Progenitor cell of endocrine pancreas (in vitro differentiated cells): ENCODE data around the gene HDLBP. TPM values are rescaled to one million over a fixed set of nuclear protein-coding genes. Genes with fewer than 3 reads are reported as not detected.

ENCODE experiments used
- DNase-seq: peaks from one replicate; pipeline ENCODE4 v3.0.0; 2021; ENCODE audit warnings: low spot score; ENCODE audit not compliant: unreplicated experiment
- H3K27ac Mint-ChIP-seq: 2 replicates; pipeline ENCODE4 v1.8.0; 2021; ENCODE audit warnings: mild to moderate bottlenecking, moderate library complexity, mixed read lengths
- H3K27me3 Mint-ChIP-seq: 2 replicates; pipeline ENCODE4 v1.8.0; 2021; ENCODE audit warnings: mixed read lengths
- H3K36me3 Mint-ChIP-seq: 2 replicates; pipeline ENCODE4 v1.8.0; 2022; ENCODE audit warnings: mixed read lengths; ENCODE audit not compliant: insufficient read depth
- H3K4me1 Mint-ChIP-seq: 2 replicates; pipeline ENCODE4 v1.8.0; 2021; ENCODE audit warnings: low read depth, mixed read lengths
- H3K4me3 Mint-ChIP-seq: 2 replicates; pipeline ENCODE4 v1.8.0; 2021; ENCODE audit warnings: low read depth, mild to moderate bottlenecking, moderate library complexity, mixed read lengths
- H3K9me3 Mint-ChIP-seq: 2 replicates; pipeline ENCODE4 v1.8.0; 2021; ENCODE audit warnings: low read depth, mixed read lengths
- total RNA-seq: library from RNA; stranded (reverse); gene quantifications from 2 replicates; pipeline ENCODE4 v1.2.1, GENCODE V29; 2021
- TF ChIP-seq, protein P1 (sequence below): fragments of 200-600 bp; sonication (generic); IDR thresholded peaks from one replicate; pipeline ENCODE4 v1.5.0; 2021; ENCODE audit warnings: antibody characterized with exemption, mild to moderate bottlenecking; ENCODE audit not compliant: unreplicated experiment

HDLBP gene
- total RNA-seq, 1 donor from 2014 or later, result 388 TPM

DNA sequence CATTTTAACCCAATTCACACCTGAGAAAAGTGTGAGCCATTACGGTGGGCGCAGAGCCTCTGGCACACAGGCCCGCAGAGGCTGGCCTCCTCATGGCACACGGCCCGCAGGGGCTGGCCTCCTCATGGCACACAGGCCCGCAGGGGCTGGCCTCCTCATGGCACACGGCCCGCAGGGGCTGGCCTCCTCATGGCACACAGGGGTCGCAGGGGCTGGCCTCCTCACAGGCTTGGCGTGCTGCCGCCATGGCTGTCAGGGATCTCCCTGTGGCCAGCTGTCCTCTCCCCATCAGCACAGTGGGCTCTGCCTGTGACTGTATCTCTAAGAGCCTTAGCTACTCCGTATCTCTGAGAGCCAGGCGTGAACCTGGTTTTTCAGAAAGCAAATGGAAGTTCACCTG, 102.4 kb downstream of the HDLBP start:
- Mint-ChIP-seq H3K4me3 (no peak overlapping the region), H3K4me1 (no peaks in the 10 kb centered on the region), H3K9me3 (no peaks in the 10 kb centered on the region), H3K27me3 (peaks cover 27% of the 10 kb centered on the region), H3K27ac (no peak overlapping the region), H3K36me3 (no peaks in the 10 kb centered on the region)
- DNase-seq, result no peak
- TF ChIP-seq, protein P1, sequence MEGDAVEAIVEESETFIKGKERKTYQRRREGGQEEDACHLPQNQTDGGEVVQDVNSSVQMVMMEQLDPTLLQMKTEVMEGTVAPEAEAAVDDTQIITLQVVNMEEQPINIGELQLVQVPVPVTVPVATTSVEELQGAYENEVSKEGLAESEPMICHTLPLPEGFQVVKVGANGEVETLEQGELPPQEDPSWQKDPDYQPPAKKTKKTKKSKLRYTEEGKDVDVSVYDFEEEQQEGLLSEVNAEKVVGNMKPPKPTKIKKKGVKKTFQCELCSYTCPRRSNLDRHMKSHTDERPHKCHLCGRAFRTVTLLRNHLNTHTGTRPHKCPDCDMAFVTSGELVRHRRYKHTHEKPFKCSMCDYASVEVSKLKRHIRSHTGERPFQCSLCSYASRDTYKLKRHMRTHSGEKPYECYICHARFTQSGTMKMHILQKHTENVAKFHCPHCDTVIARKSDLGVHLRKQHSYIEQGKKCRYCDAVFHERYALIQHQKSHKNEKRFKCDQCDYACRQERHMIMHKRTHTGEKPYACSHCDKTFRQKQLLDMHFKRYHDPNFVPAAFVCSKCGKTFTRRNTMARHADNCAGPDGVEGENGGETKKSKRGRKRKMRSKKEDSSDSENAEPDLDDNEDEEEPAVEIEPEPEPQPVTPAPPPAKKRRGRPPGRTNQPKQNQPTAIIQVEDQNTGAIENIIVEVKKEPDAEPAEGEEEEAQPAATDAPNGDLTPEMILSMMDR, result no peak

GRCh38 chr2:241211276-241211675, 104.2 kb downstream of the HDLBP start:
- H3K27me3 Mint-ChIP-seq, result peaks cover 25% of the 10 kb centered on the region
- H3K27ac Mint-ChIP-seq, result no peak overlapping the region
- TF ChIP-seq, protein P1, result no peak

DNA sequence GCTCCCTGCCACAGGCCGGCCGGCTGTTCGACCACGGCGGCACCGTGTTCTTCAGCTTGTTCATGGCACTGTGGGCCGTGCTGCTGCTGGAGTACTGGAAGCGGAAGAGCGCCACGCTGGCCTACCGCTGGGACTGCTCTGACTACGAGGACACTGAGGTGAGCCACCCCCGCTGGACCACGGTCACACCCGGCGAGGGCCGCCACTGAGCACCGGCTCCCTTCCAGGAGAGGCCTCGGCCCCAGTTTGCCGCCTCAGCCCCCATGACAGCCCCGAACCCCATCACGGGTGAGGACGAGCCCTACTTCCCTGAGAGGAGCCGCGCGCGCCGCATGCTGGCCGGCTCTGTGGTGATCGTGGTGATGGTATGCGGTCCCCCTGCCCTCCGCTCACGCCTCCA, 106.2 kb downstream of the HDLBP start:
- TF ChIP-seq, protein P1, result no peak
- Mint-ChIP-seq H3K4me3 (no peak overlapping the region), H3K27ac (no peak overlapping the region)

More at GRCh38 chr2:241211276-241211675, 104.2 kb downstream of the HDLBP start:
- Mint-ChIP-seq H3K4me1 (no peaks in the 10 kb centered on the region), H3K4me3 (no peak overlapping the region), H3K9me3 (no peaks in the 10 kb centered on the region), H3K36me3 (no peaks in the 10 kb centered on the region)
- no peak for DNase-seq

GRCh38 chr2:241208058-241208457, 107.4 kb downstream of the HDLBP start:
- no peak for DNase-seq
- TF ChIP-seq, protein P1, result no peak
- no peaks in the 10 kb centered on the region for H3K9me3 Mint-ChIP-seq
- no peak overlapping the region for H3K27ac Mint-ChIP-seq
- H3K4me1 Mint-ChIP-seq, result no peaks in the 10 kb centered on the region
- H3K36me3 Mint-ChIP-seq, result no peaks in the 10 kb centered on the region
- H3K4me3 Mint-ChIP-seq, result no peak overlapping the region
- H3K27me3 Mint-ChIP-seq, result peaks cover 6% of the 10 kb centered on the region

More for the DNA sequence above, 106.2 kb downstream of the HDLBP start:
- Mint-ChIP-seq H3K36me3 (no peaks in the 10 kb centered on the region), H3K4me1 (no peaks in the 10 kb centered on the region), H3K9me3 (no peaks in the 10 kb centered on the region), H3K27me3 (peaks cover 13% of the 10 kb centered on the region)
- DNase-seq, result no peak

DNA sequence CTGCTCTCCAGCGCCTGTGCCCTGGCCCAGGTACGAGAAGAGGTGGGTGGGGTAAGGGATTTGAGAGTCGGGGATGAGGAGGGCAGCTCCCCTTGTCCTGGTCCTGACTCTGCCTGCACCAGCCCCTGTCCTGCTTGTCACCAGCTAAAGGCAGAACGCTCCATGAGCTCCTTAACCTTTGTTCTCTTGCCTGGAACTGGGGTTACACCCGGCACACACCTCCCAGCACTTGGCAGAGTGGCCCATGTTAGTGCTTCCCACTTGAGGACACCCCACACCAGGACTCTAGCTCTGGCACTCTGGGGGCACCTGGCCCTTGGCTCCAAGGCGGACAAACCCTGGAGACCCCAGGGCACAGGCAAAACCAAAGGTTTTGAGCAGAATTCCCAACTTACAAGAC, 107.8 kb downstream of the HDLBP start:
- Mint-ChIP-seq H3K4me3 (no peak overlapping the region), H3K36me3 (no peaks in the 10 kb centered on the region), H3K4me1 (no peaks in the 10 kb centered on the region), H3K27me3 (peaks cover 6% of the 10 kb centered on the region), H3K9me3 (no peaks in the 10 kb centered on the region), H3K27ac (no peak overlapping the region)
- TF ChIP-seq, protein P1, result no peak
- no peak for DNase-seq
